HG03575 (cell line): ENCODE data around the gene PIGC.

Source experiments
- ATAC-seq: cut with Tn5 transposase; IDR thresholded peaks from one replicate; pipeline ENCODE4 v1.9.1; 2021; ENCODE audit not compliant: unreplicated experiment, insufficient number of reproducible peaks, low FRiP score; ENCODE audit errors: extremely low read depth

PIGC gene

GRCh38 chr1:172404121-172404520 is 39.7 kb downstream of the PIGC start:
- ATAC-seq = no peak

- no peak for ATAC-seq
Measured at GRCh38 chr1:172402878-172403569, 40.8 kb downstream of the PIGC start.

GRCh38 chr1:172401892-172402291 is 42.0 kb downstream of the PIGC start:
- ATAC-seq = no peak

- no peak for ATAC-seq
Measured at GRCh38 chr1:172401477-172401876, 42.4 kb downstream of the PIGC start.

- ATAC-seq = no peak
Measured at GRCh38 chr1:172400722-172401105, 43.2 kb downstream of the PIGC start.

- no peak for ATAC-seq
Measured at GRCh38 chr1:172399756-172400721, 43.8 kb downstream of the PIGC start.

- no peak for ATAC-seq
Measured at GRCh38 chr1:172398970-172399755, 44.7 kb downstream of the PIGC start.

GRCh38 chr1:172398193-172398592 is 45.7 kb downstream of the PIGC start:
- ATAC-seq = no peak

GRCh38 chr1:172397633-172398032 is 46.2 kb downstream of the PIGC start:
- ATAC-seq = no peak

- ATAC-seq = no peak
Measured at GRCh38 chr1:172397221-172397620, 46.6 kb downstream of the PIGC start.

- no peak for ATAC-seq
Measured at GRCh38 chr1:172395576-172395975, 48.3 kb downstream of the PIGC start.

- no peak for ATAC-seq
Measured at GRCh38 chr1:172394811-172395210, 49.1 kb downstream of the PIGC start.

- ATAC-seq = peak; percentile 32
Measured at GRCh38 chr1:172394141-172394751, 49.6 kb downstream of the PIGC start.

- ATAC-seq = no peak
Measured at GRCh38 chr1:172393354-172393753, 50.5 kb downstream of the PIGC start.

- ATAC-seq = no peak
Measured at GRCh38 chr1:172391976-172392375, 51.9 kb downstream of the PIGC start.
